ENCODE data around the gene JAM3.
A peak's percentile ranks its signal among the peaks of the same experiment; 100 is the strongest.
"Not testable (repeated sequence)": the region's sequence is repeated elsewhere in the genome, so short reads cannot be mapped to it uniquely, and the experiment has no call there.

Gene JAM3

DNA sequence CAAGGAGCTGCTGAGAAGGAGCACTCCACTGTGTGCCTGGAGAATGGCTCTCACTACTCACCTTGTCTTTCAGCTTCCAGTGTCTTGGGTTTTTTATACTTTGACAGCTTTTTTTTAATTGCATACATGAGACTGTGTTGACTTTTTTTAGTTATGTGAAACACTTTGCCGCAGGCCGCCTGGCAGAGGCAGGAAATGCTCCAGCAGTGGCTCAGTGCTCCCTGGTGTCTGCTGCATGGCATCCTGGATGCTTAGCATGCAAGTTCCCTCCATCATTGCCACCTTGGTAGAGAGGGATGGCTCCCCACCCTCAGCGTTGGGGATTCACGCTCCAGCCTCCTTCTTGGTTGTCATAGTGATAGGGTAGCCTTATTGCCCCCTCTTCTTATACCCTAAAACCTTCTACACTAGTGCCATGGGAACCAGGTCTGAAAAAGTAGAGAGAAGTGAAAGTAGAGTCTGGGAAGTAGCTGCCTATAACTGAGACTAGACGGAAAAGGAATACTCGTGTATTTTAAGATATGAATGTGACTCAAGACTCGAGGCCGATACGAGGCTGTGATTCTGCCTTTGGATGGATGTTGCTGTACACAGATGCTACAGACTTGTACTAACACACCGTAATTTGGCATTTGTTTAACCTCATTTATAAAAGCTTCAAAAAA, 82.3 kb downstream of the JAM3 start:
- no peak for DNase-seq

- no peak for DNase-seq
These were observed 83.8 kb downstream of the JAM3 start for GRCh38 chr11:134152696-134153095.

GRCh38 chr11:134153147-134153905, 84.5 kb downstream of the JAM3 start:
- DNase-seq, result no peak

GRCh38 chr11:134154441-134154840, 85.6 kb downstream of the JAM3 start:
- DNase-seq, result no peak

GRCh38 chr11:134155456-134155855, 86.6 kb downstream of the JAM3 start:
- DNase-seq, result no peak

- no peak for DNase-seq
These were observed 87.3 kb downstream of the JAM3 start for GRCh38 chr11:134155946-134156865.

DNA sequence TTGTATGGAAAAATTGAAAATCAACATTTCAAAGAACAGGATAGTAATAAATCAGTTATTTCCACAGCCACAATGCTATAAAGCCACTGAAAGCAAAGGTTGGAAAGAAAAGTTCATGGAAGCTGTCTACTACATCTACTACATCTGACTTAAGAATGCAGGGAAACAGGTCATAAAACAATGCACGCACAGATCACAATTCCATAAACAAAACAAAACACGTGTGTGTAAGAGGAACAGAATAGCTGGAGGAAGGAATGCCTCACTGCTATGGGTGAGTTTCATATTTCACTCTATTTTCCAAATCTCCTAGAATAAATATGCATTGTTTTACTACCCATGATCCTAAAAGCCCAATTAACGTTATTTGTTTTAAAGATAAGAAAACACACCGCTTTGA, 88.6 kb downstream of the JAM3 start:
- no peak for DNase-seq

DNA sequence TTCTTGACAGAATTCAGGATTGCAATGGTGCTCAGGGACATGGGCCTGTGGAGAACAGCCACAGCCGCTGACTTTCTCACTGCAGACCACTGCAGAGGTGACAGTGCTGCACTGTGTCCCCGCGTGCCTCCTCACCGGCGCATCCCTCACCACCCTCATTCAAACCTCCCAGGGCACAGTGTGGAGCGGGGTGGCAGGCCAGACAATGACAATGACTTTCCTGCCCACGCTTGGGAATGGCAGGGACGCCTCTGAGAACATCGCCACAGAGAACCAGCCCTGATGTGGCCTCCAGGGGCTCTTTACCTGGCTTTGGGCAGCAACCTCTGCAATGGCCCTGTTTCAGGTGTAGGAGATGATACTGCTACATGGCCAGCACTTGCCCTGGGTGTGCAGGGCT, 89.2 kb downstream of the JAM3 start:
- no peak for DNase-seq

GRCh38 chr11:134159652-134160051, 90.8 kb downstream of the JAM3 start:
- DNase-seq, result no peak

GRCh38 chr11:134164490-134165370, 95.9 kb downstream of the JAM3 start:
- no peak for DNase-seq

GRCh38 chr11:134170177-134170918, 101.5 kb downstream of the JAM3 start:
- DNase-seq, result no peak

DNA sequence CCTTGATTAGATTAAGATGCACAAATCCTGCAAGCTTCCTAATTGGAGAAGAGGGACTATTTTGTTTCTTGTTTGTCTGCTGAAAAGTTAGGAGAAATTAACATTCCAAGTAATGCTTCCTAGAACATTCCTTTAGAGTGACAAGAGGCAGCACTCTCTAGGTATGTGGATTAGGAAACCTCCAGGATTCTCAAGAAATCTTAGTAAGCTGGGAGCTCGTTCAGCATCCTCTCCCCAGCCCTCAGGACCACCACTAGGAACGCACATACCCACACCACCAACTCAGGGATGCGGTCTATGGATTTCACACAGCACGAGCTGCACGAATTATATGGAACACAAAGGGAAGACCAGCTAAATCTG, 102.0 kb downstream of the JAM3 start:
- peak; percentile 15 for DNase-seq

- DNase-seq, result no peak
These were observed 103.1 kb downstream of the JAM3 start for GRCh38 chr11:134171951-134172350.

DNA sequence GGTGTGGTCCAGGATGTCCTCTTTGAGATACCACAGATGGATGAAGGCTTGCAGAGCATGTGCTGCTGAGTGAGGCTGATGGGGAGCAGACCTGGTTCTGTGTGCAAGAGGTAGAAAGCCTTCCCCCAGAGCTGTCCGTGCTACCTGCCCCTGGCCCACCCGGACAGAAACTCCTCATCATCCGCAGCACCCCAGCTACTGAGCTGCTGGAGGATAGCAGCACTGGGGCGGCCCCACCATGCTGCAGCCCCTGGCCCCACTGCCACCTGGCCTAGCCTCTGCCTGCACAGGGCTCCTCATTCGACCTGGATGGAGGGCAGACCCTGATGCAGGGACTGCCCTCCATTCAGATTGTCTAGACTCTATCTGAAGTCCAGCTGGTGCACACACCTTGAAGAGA, 104.4 kb downstream of the JAM3 start:
- no peak for DNase-seq

DNA sequence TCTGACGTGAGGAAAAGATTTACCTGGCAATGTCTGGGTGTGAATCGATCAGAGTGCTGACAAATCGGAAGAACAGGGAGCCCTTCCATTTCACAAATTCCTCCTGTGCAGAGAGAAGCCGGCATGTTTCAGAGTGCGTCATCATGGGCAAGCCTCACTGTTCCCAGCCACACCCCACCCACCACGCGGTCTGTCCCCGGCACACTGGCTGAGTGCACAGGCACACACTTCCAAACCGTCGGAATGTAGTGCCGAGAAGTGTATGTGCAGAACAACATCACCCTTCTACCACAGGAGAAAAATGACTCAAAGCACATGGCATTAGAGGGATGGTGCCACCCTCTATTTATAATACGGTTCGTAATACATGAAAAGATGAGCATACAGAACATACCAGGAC, 107.4 kb downstream of the JAM3 start:
- DNase-seq, result no peak

DNA sequence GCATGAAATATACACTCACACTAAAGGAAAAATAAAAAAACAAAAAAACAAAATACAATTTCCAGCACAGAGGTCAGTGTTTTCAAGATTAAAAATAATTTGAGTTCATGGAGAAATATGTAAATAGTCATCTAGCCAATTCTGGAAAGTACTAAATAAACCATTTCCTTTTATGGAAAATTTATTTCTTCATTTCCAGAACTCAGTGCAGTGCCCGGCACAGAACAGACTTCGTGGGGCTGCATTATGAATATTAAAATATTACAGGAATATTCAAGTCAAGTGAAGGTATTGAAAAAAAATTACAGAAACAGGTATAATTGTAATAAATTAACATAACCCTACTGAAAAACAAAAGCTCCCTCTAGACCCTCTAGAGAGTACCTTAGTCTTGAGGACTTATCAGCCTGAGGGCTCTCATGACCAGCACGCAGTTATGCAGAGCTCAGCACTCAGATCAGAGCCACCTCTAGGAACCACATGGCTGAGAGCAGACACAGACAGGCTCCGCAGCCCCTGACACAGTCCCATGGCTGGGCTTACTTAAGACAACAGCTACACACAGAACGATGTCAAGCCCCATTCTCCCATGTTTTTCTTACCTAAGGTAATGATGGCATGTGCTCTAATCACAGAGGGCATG, 109.3 kb downstream of the JAM3 start:
- no peak for DNase-seq

DNA sequence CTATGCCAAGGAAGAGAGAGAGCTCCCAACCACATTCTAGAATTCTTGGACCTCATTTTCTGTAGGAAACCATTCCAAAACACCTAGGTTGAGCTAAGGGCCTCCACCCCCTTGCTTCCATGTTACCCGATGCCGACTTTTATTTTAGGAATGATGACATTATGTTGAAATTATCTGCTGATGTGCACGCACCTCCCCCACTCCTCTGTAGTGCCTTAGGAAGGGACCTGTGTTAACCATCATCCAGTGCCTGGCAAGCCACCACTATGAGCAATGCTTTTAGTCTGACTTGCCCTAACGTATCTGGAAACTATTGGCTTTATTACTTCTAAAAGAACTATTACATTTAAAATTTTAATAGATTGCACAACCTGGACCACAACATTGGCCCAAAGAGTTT, 112.8 kb downstream of the JAM3 start:
- peak; percentile 48 for DNase-seq

GRCh38 chr11:134188092-134188491, 119.2 kb downstream of the JAM3 start:
- not testable (repeated sequence) for DNase-seq

DNA sequence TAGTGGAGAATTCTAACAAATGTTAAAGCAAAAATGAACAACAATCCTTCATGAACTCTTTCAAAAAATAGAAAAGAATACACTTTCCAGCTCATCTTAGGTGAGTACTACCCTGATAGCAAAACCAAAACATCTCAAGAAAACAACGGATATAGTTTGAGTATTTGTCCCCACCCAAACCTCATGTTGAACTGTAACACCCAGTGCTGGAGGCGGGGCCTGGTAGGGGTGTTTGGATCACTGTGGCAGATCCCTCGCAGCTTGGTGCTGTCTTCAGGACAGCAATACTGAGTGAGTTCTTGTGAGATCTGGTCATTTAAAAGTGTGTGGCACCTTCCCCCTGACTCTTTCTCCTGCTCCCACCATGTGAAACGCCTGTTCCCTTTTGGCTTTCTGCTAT, 127.9 kb downstream of the JAM3 start:
- DNase-seq, result no peak

- no peak for DNase-seq
These were observed 130.7 kb downstream of the JAM3 start for GRCh38 chr11:134199531-134199930.

GRCh38 chr11:134200688-134201087, 131.8 kb downstream of the JAM3 start:
- DNase-seq, result no peak

All from EL (cell line).